CD14-positive monocyte (primary cell): ENCODE data around the gene RANBP3. TPM values are rescaled to one million over a fixed set of nuclear protein-coding genes. Genes with fewer than 3 reads are reported as not detected.

Source experiments
- DNase-seq, 3 donors: peaks; one replicate each; pipeline ENCODE4 v3.0.0-alpha.2; 2011 to 2022
- H2AFZ ChIP-seq: 2 replicates; pipeline ENCODE4 v1.6.0; 2012; ENCODE audit warnings: mild to moderate bottlenecking, low read depth, low read length, inconsistent platforms; ENCODE audit not compliant: insufficient read depth, poor library complexity, severe bottlenecking
- H3K27ac ChIP-seq, 2 donors: 1 replicate in 1 of 2; 2 replicates in 1 of 2; pipeline ENCODE4 v1.5.1; 2012 to 2013; ENCODE audit warnings: low read length in 2 of 2, control low read depth in 1 of 2, inconsistent platforms in 1 of 2, low read depth in 1 of 2, mild to moderate bottlenecking in 1 of 2
- H3K27me3 ChIP-seq, 2 donors: one replicate each; pipeline versions ENCODE4 v1.6.0 to v1.6.1; 2011 to 2013; ENCODE audit warnings: low read length in 2 of 2; ENCODE audit not compliant: control insufficient read depth in 2 of 2, insufficient read depth in 2 of 2
- H3K36me3 ChIP-seq, 2 donors: replicated peaks in 1 of 2; 1 replicate in 1 of 2; 2 replicates in 1 of 2; pipeline versions ENCODE4 v1.5.1 to v1.6.1; 2012 to 2013; ENCODE audit warnings: low read length in 2 of 2, control low read depth in 1 of 2, inconsistent platforms in 1 of 2, mild to moderate bottlenecking in 1 of 2; ENCODE audit not compliant: insufficient read depth in 2 of 2, control insufficient read depth in 1 of 2
- H3K4me1 ChIP-seq, 2 donors: 1 replicate in 1 of 2; 2 replicates in 1 of 2; pipeline versions ENCODE4 v1.5.1 to v1.6.1; 2012 to 2013; ENCODE audit warnings: low read length in 2 of 2, control low read depth in 1 of 2, inconsistent platforms in 1 of 2, mild to moderate bottlenecking in 1 of 2, moderate library complexity in 1 of 2; ENCODE audit not compliant: insufficient read depth in 2 of 2, control insufficient read depth in 1 of 2
- H3K4me2 ChIP-seq: replicated peaks from 2 replicates; pipeline ENCODE3; 2012; ENCODE audit warnings: low read length, moderate library complexity, mild to moderate bottlenecking; ENCODE audit not compliant: poor library complexity, severe bottlenecking; ENCODE audit errors: extremely low read depth
- H3K4me3 ChIP-seq, 3 experiments: fragments of 200-600 bp in 1 of 3; sonication (generic) in 1 of 3; replicated peaks in 1 of 3; 1 replicate in 2 of 3; 2 replicates in 1 of 3; pipeline ENCODE4 v1.5.1; 2011 to 2013; ENCODE audit warnings: low read length in 3 of 3, mild to moderate bottlenecking in 3 of 3, control low read depth in 2 of 3, low read depth in 2 of 3, inconsistent platforms in 1 of 3, moderate library complexity in 1 of 3
- H3K79me2 ChIP-seq: 2 replicates; pipeline ENCODE4 v1.6.0; 2012; ENCODE audit warnings: mild to moderate bottlenecking, control low read depth, inconsistent platforms, low read length, moderate library complexity; ENCODE audit not compliant: insufficient read depth
- H3K9ac ChIP-seq: 2 replicates; pipeline ENCODE4 v1.6.0; 2017; ENCODE audit warnings: low read length, mild to moderate bottlenecking; ENCODE audit not compliant: insufficient read depth, poor library complexity, severe bottlenecking
- H3K9me3 ChIP-seq, 2 donors: replicated peaks in 1 of 2; 1 replicate in 1 of 2; 2 replicates in 1 of 2; pipeline versions ENCODE4 v1.5.1 to v1.6.1; 2012 to 2013; ENCODE audit warnings: low read length in 2 of 2, control low read depth in 1 of 2; ENCODE audit not compliant: control insufficient read depth in 1 of 2, insufficient read depth in 1 of 2
- H4K20me1 ChIP-seq: 2 replicates; pipeline ENCODE4 v1.6.0; 2012; ENCODE audit warnings: mild to moderate bottlenecking, low read length, control low read depth, moderate library complexity; ENCODE audit not compliant: insufficient read depth
- H3K27ac Mint-ChIP-seq, 7 donors: one replicate each; pipeline ENCODE4 v1.8.0; 2020; ENCODE audit warnings: mild to moderate bottlenecking in 7 of 7, mixed read lengths in 7 of 7, moderate library complexity in 6 of 7, inconsistent platforms in 2 of 7
- H3K27me3 Mint-ChIP-seq, 3 donors: one replicate each; pipeline ENCODE4 v1.8.0; 2021 to 2022; ENCODE audit warnings: low read depth in 3 of 3, mild to moderate bottlenecking in 3 of 3, mixed read lengths in 3 of 3, moderate library complexity in 3 of 3, inconsistent platforms in 1 of 3
- H3K36me3 Mint-ChIP-seq, 2 donors: one replicate each; pipeline ENCODE4 v1.8.0; 2020; ENCODE audit warnings: mixed read lengths in 2 of 2, inconsistent platforms in 1 of 2, mild to moderate bottlenecking in 1 of 2
- H3K4me1 Mint-ChIP-seq: one replicate; pipeline ENCODE4 v1.8.0; 2020; ENCODE audit warnings: mild to moderate bottlenecking, mixed read lengths
- H3K4me3 Mint-ChIP-seq, 2 donors: one replicate each; pipeline ENCODE4 v1.8.0; 2020; ENCODE audit warnings: mild to moderate bottlenecking in 2 of 2, mixed read lengths in 2 of 2, moderate library complexity in 1 of 2
- H3K9me3 Mint-ChIP-seq, 7 donors: one replicate each; pipeline ENCODE4 v1.8.0; 2020 to 2022; ENCODE audit warnings: mixed read lengths in 7 of 7, mild to moderate bottlenecking in 6 of 7, moderate library complexity in 6 of 7, inconsistent platforms in 2 of 7
- CTCF ChIP-seq: fragments of 200-600 bp; IDR thresholded peaks from one replicate; pipeline ENCODE4 v1.8.0; 2022; ENCODE audit warnings: antibody characterized with exemption, mild to moderate bottlenecking
- WGBS: methylation state at CpG from one replicate; pipeline ENCODE4 v1.1.5; 2013; ENCODE audit warnings: missing lambda C conversion rate; ENCODE audit not compliant: insufficient coverage; 5-methylcytosine and 5-hydroxymethylcytosine counted together
- intact Hi-C, 2 donors: fragments of 100-400 bp; cut with micrococcal nuclease; formaldehyde crosslinking; loops; one replicate each; pipeline versions ENCODE4 v1.15.0 to v1.15.1; 2023
- polyA plus RNA-seq, 3 donors: library from polyadenylated mRNA; depleted of rRNA in 1 of 3; unstranded in 2 of 3; stranded (reverse) in 1 of 3; fragments of 300-500 nt in 2 of 3; fragments of >200 nt in 1 of 3; fragmentation: Illumina TruSeq in 2 of 3; gene quantifications; 1 replicate in 2 of 3; 2 replicates in 1 of 3; pipeline ENCODE4 v1.2.3, GENCODE V29; 2012 to 2021

Gene RANBP3
- polyA plus RNA-seq, 3 donors: 4.5 to 49.5 (median 8.1) TPM

GRCh38 chr19:5951338-5951861, 26.5 kb downstream of the RANBP3 start:
- intact Hi-C loops: no loop called here
- H3K79me2 ChIP-seq: peaks cover 83% of the 10 kb centered on the region
- H3K27me3 Mint-ChIP-seq: peaks cover 0 to 5% (median 0%) of the 10 kb centered on the region in 3 donors

GRCh38 chr19:5950741-5951140, 27.2 kb downstream of the RANBP3 start:
- Mint-ChIP-seq H3K27me3 (peaks cover 0 to 5% (median 0%) of the 10 kb centered on the region in 3 donors), H3K9me3 (no peaks in the 10 kb centered on the region), H3K4me1 (peaks cover 83% of the 10 kb centered on the region), H3K4me3 (peak overlapping the region in 1 of 2 donors; percentile 76), H3K27ac (peak overlapping the region in 2 of 7 donors; percentile 19 to 86), H3K36me3 (peaks cover 26 to 29% of the 10 kb centered on the region in 2 donors)
- Histone ChIP-seq H3K9me3 (no peaks in the 10 kb centered on the region), H3K4me3 (peak overlapping the region in 1 of 3 experiments; percentile 58), H3K4me2 (no peak overlapping the region), H3K36me3 (peaks cover 11 to 21% of the 10 kb centered on the region in 2 donors), H3K79me2 (peaks cover 83% of the 10 kb centered on the region), H3K27ac (peak overlapping the region in 1 of 2 donors; percentile 70), H4K20me1 (peaks cover 62% of the 10 kb centered on the region), H3K4me1 (peaks cover 68% of the 10 kb centered on the region in 2 donors), H3K9ac (no peak overlapping the region), H2AFZ (no peak overlapping the region), H3K27me3 (no peaks in the 10 kb centered on the region)
- TF ChIP-seq CTCF: no peak
- DNase-seq: no peak
- intact Hi-C loops: no loop called here
- no CpG with 5 or more reads among the region's 3 CpGs for WGBS

More at GRCh38 chr19:5951338-5951861, 26.5 kb downstream of the RANBP3 start:
- Histone ChIP-seq H3K9me3 (no peaks in the 10 kb centered on the region), H3K4me1 (peaks cover 67% of the 10 kb centered on the region in 2 donors), H3K27me3 (no peaks in the 10 kb centered on the region), H3K4me2 (peak overlapping the region; percentile 72), H3K9ac (peak overlapping the region; percentile 29), H3K36me3 (peaks cover 8 to 17% of the 10 kb centered on the region in 2 donors), H3K27ac (peak overlapping the region; percentile 56 to 70), H2AFZ (no peak overlapping the region), H4K20me1 (peaks cover 62% of the 10 kb centered on the region), H3K4me3 (peak overlapping the region in 1 of 3 experiments; percentile 58)
- Mint-ChIP-seq H3K36me3 (peaks cover 22 to 24% of the 10 kb centered on the region in 2 donors), H3K4me3 (peak overlapping the region; percentile 66 to 76), H3K4me1 (peaks cover 82% of the 10 kb centered on the region), H3K9me3 (no peaks in the 10 kb centered on the region), H3K27ac (peak overlapping the region; percentile 57 to 90 (median 88))
- peak; percentile 46 to 62 (median 57) for DNase-seq
- no peak for TF ChIP-seq CTCF
- WGBS: 2% methylated on average over 16 of the region's 19 CpGs
